ENCODE measurements around the gene TACR1.
"Not testable (repeated sequence)": the region's sequence is repeated elsewhere in the genome, so short reads cannot be mapped to it uniquely, and the experiment has no call there.

TACR1 gene

DNA sequence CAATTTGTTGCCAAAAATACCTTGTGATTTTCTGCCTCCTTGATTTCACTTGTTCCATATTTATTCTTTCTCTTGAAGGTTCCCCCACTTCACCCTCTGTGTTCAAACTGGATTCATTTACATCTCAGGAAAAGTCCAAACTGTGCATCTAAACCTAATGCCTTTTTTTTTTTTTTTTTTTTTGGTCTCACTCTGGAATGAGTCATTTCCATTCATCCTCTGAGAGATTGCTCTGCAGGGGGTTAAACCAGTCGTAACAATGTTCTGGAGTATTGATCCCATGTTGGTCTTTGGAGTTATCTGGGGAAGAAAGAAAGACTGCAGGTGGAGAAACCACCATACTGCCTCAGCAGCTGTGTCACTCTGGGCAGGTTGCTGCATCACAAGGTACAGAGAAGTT is 119.7 kb downstream of the TACR1 start:
- DNase-seq, result no peak

DNA sequence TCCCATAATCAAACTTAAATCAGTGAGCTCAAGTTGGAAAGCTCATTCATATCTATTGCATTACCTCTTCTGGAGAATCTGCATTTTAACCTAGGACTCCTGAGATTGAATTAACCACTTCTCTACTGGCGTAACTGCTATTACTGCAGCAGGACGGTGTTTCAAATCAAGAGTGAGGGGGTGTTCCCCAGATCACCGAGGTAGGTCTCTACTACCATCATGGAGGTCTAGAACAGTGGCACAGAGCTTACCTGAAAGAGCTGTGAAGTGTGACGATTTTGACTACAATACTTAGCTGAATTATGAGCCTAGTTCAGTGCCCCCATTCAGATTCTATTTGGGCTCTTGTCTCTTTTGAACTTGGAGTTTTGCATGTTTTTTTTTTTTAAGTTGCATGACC is 121.4 kb downstream of the TACR1 start:
- DNase-seq, result no peak

DNA sequence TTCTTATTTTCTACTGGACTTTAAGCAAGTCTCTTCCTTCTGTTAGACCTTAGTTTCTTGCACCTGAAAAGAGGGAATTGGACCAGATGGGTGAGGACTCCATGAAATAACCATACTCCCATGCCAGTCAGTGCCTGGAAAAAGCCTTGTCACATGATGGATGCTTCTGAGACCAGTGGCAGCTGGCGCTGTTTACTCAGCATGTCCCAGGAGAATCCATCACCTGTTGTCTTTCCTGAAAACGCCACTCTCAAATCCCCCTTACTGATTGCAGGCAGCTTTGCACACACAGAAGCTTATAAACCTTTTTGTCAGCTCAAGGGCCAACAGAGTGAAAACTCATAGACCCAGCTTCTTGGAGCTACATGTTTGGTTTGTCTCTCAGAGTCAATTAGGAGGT is 123.2 kb downstream of the TACR1 start:
- peak; percentile 96 for DNase-seq

DNA sequence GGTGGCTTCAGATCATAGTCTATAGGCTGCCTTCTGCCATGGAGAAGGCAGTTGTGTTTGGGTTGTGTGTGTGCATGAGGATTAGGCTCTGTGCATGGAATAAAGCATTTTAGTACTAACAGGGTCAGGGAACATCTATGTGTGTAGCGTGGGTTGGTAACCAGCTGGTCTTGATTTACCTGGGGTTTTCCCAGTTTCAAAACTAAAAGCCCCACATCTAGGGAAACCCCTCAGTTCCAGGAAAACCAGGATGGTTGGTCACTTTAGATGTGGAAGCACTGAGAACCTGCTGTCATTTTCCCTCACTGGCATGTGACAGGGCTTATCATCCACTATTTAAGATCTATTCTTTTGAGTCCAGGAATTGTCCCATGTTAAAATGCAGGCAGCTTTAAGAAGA is 124.6 kb downstream of the TACR1 start:
- no peak for DNase-seq

DNA sequence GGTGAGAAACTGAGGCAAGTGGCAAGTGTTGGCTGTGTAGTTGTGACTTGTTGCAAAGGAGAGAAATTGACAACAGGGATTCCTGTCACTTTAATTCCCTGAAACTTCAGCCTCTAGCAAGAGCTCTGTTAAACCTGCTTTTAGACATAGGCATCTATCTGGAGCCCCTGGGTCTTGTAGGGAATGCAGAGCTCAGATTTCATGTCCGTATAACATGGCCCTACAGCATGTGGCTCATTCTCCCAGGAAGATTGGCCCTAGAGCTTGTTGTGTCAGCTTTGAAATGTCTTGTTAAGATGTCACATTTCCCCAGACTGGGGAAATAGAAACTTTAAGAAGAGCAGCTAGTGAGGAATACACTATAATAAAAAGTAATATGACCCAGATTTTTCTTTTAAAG is 125.1 kb downstream of the TACR1 start:
- DNase-seq, result no peak

DNA sequence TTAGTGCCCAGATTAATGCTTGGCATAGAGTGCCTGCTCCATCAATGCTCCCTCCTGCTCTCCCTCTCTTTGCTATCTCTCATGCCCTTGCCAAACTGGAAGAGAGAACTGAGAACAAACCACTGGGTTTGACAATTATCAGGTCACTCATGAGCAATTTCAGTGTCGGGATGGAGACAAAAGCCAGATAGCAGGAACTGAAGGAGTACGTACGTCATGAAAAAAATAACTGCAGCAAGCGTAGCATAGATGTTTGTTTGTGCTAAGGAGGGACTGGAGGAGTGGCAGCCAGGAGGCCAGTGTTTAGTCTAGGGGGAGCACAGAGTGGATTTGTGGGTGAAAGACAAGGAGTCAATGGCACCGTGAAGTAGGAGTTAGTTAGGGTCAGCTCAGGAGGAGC is 127.6 kb downstream of the TACR1 start:
- DNase-seq, result no peak

DNA sequence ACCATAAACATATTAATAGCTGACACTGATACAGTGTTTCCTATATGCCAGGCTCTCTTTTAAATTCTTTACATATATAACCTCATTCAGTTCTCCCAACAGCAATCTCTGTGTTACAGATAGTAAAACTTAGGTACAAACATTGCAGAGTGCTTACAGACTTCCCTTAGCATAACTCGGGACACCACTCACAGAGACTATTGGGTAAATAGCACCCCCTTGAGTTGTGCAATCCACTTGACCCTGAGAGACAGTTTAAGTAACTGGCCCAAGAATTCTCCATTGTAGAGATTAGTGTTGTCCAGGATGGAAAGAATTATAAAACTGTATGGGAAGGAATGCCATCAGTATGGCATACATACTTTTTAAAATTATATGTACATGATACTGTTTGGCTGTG is 130.8 kb downstream of the TACR1 start:
- DNase-seq, result no peak

DNA sequence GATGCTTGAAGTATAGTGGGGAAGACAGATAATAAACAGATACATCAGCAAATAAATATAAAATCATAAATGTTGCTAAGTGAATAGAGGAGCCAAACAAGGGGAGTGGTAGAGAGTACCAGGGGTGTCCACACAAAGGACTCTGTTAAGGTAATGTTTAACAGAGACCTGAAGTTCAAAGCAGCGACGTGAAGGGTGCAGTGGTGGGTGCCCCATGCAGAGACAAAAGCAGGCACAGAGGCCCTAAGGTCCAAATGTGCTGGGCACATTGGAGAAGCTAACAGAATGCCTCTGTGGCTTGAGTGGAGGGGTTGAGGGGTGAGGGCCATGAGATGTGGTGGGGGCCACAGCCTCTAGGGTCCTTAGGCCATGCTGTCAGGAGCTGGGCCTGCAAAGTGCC is 131.8 kb downstream of the TACR1 start:
- DNase-seq, result no peak

DNA sequence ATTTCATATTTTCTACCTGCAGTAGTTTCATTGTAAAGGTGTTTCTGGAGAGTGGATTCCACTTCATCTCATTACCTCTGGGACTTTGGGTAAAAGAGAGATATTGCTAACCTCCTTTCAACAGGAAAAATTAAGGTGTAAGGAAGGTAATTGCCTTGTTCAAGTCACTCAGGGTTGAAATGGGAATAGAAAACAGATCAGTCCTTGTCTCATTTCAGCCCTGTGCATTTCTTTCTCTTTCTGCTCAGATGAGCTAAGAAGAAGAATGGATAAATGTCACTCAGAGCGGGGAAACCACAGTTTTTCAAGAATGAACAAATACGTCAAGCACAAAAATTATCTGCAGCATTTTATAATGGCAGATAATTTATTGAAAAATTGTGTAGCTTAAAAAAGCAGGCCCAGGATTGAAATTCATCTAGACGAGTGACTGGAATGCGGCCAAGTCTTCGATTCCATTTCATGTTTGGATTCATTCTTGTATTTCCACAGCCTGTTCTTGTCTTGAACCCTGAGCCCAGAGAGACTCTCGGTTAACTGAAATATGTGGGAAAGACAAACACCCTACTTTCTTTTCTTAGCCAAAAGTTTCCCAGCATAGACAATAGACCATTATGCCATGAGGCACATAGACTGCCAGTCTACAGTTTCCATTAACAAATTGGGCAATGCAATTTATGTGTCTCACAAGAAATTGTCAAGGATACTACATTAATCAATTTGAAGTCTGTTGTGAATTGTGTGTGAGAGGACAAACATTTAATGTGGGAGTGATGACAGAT is 133.0 kb downstream of the TACR1 start:
- DNase-seq, result no peak

DNA sequence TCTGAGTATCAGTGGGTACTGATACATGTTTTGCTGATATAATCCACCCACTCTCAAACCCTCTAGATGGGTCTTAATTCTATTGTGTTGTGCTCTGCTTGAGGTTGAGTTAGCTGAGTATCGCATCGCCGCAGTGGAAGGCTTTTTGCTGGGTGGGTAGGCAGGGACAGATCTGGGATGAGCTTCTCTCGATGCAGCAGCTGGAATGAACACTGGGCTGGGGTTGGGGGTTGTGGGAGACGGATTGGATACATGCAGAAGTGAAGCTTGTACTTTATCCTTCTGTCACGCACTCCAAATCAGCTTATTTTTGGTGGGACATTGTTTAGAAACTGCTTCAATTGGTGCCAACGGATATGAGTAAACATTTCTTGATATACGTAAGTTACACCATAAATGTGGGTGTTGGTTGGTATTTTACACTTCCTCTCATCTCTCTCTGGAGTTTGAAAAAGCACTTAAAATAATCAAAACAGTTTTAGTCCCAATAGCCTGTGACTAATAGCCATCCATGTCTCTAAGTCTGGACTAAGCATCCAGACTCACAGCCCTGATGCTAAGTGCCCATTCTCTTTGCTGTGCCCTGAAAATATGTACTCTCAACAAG is 133.8 kb downstream of the TACR1 start:
- DNase-seq, result no peak

DNA sequence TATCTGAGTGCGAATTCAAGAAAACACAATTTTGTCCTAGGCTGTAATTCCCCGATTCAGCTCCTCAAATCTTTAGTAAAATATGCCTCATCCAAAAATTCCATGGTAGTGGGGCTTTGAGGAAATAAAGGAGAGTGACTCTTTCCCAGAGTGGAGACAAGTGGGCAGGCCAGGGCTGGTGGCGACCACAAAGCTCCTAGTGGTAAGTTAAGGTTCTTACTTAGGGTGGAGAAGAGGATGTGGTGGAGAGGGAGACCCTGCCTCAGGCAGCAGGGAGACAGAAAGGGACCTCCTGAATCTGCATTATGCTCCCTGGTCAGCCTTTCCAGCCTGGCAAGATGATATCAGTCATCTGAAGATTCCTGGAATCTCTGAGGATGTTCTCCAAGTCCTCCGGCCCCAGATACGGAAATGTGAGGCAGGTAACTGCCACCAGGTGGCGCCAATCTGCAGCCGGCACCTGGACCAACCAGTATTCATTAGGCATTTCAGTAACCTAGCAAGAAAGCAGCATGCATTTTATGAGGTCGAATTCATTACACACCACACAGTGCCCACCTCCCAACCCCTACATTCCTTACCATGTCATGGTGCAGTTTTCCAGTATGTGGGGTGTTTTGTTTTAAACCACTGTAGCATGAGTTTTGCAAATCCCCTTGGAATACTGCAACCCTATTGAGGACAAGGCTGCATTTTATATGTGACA is 134.5 kb downstream of the TACR1 start:
- DNase-seq, result peak; percentile 14 to 26

DNA sequence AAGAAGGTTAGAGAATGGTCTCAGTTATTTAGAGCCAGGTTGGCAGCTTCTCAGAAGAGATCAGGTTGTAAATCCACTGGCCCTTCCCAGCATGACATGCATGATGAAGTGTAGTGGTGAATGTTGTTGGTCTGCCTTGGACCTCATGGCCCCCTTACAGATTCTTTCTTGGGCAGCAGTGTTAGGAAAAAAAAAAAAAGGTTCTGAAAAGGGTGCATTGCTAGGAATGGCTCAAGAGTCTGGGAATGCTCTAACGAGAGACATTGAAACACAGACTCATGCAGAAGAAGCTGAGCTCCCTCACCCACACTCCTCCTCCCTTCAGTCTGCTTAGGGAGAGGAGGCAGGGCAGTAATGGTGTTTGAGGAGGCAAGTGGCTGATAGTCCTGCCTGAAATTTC is 135.4 kb downstream of the TACR1 start:
- DNase-seq, result no peak

DNA sequence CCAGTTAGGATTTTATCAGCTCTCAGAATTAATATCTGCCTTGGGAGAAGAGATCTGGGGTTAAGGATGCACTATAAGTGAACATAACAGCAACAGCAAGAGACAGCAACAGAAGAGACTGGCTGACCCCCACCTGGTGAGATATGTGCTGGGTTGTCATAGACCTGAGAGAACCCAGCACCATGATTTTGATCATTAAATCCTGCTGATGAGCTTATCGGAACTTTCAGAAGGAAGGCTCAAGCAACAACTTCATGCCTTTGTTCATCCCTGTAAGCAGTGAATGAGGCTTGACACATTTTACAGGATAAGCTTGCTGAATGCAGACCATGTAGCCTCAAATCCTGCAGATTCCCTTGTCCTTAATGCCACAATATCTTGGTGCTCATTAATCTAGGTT is 140.9 kb downstream of the TACR1 start:
- DNase-seq, result no peak

DNA sequence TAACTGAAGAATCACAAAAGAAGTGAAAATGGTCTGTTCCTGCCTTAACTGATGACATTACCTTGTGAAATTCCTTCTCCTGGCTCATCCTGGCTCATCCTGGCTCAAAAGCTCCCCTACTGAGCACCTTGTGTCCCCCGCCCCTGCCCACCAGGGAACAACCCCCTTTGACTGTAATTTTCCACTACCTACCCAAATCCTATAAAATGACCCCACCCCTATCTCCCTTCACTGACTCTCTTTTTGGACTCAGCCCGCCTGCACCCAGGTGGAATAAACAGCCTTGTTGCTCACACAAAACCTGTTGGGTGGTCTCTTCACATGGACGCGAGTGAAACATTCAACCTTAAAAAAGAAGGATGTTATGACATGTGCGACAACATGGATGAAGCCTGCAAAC is 142.2 kb downstream of the TACR1 start:
- DNase-seq, result not testable (repeated sequence)

DNA sequence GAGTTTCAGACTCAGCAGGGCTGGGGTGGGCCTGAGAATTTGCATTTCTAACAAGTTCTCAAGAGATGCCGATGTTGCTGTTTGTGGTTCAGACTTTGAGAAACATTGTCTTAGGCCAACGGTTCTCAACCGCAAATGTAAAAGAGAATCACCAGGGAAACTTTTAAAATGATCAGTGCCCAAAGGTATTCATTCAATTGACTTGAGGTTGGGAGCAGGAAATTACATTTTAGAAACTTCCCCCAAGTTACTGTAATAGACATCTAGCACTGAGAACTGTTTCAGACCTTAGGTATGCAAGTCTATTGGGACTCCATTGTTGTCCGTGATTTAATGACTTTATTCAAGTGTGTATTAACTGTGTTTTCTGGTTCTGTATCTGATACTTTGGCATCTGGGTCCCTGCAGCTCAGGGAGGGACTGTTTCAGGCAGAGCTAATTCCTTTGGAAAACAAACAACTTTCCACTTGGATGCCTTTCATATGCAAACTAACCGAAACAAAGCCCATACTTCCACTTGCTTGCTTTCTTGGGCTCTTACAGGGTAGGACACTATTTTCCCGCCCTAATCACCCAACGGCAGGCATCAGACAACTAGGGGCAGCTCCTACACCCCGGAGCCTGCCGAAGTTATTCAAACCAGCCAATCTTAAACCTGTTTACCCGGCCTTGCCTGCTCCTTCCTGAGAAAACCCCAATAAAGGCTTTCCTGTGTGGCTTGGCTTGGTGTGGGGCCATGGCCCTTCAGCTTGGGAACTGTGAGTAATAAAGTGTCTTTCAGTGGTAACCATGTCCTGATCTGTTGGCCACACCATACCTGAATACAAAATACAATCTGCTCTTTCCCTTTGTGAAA is 143.3 kb downstream of the TACR1 start:
- no peak for DNase-seq

DNA sequence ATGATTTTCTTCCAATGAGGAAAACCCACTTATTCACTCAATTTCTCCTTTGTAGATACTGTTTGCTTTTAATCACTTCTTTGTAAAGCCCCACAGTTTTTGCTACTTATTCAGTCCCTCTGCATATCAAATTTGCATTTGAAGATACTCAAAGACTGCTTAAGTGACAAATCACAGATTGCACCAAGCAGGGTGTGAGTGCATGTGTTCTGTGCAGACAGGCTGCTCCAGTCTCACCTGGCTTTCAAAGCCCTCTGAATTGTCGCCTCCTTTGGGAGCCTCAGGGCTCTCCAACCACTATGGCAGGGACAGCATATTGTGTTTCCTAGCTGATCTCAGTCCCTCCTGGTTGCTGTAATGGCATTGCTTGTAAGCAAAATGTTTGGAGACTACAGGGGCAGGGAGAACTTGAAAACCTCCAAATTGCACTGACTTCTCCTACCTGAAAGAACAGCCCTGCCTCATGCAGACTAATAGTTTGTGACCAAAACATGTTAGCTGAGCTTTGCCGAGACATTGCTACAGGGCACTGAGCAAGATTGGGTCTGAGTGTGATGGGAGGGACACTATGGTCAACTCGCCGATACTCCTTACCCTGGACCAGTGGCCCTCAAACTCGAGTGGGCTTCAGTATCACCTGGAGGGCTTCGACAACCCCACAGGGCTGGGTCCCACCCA is 144.0 kb downstream of the TACR1 start:
- DNase-seq, result no peak

DNA sequence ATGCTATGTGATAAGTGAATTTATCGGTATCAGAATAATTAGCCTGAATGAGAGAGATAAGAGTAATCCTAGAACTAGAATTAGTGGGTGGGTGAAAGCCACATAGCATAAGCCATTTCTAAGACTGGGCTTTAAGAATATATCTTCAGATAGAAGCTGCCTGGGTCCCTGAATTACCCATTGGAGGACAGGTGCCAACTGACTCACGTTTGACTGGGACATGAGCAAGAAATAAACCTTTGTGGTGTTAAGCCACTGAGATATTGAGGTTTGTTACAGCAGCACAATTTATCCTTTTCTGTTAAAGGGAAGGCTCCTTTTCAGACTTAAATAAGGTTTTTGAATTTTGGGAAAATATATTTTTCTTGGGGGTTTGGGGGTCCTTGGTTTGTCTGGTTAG is 145.0 kb downstream of the TACR1 start:
- DNase-seq, result no peak

DNA sequence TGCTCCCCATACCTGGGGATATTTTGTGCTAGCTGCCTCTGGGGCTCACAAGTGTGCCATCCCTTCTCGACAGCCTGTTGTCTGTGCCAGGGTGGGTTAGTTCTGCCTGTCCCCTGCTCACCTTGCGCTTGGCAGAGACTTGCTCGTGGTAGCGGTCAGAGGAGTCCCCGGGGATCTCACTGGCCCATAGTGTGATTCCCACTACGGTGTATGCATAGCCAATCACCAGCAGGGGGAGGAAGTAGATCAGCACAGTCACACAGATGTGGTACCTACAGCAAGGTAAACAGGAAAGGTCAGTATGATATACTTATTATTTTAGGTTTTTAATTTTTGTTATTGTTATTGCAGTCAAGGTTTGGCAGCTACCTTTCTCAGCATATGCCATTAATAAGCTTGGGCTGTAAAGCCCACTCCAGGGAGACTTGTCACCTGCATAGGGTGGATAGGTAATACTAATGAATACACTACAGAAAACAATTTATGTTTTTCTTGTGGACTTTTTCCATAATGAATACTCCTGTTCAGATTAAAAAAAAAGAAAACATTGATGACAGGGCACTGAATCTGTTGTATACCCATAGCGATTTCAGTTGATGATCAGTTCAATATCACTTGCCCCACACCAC is 145.7 kb downstream of the TACR1 start:
- peak; percentile 64 to 67 for DNase-seq

DNA sequence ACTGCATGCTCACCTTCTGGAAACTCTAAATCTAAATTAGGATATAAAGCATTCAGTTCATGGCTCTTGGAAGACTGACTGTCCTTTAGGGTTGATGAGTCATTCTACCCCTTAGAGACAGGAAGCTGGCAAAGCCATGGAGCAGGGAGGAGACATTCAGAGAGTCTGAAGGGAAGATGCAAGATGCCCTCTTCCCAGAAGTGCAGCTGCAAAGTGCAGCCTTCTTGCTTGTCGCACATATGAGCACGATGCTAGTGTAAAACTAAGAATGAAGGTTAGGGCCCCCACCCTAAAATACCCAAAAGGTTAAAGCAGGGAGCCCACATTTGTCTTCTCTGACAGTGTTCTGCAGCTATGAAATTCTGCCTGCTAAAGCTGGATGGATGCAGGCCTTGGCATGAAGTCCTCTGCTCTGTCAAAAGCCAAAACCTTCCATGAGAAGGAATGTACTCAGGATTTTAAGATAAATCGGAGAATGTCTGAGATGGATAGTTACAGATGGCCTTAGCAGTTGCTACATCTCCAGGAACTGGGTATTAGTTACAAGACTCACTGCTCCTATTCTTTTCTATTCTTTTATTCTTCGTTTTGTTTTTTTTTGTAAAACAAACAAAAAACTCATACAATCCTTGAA is 151.2 kb downstream of the TACR1 start:
- no peak for DNase-seq

DNA sequence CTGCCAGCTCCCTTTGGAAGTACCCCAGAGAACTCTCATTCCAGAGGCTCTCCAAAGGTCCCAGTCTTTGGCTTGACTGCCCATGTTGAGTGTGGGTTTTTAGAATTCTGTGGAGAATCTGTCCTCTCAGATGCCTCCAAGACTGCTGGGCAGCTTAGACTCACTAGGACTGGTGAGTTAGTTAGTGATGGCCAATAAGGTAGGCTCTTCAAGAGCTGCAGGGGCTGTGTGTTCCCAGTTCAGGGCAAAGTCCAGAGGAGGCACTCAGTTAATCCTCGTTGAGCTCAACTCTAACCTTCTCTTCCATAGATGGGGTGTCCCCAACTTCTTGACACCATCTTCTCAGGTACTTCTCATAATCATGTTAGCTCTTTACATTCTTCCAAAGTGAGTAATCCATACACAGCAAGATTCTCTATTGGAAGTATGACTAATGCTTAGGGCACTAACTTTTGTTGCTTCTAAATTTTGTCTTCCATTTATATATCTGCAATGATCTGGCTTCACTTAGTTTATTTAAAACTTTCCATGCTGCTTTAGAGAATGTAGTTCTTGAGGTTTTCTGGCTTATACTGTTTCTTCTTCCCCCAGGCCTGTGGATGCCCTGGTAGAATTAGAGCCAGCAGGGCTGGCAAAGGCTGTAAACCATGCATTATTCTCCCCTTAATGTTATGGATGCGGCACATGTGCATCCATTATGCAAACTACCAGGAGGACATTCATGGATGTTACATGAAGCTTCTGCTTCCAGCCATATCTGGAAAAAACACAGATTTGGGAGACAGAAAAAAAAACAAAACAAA is 151.9 kb downstream of the TACR1 start:
- DNase-seq, result no peak

DNA sequence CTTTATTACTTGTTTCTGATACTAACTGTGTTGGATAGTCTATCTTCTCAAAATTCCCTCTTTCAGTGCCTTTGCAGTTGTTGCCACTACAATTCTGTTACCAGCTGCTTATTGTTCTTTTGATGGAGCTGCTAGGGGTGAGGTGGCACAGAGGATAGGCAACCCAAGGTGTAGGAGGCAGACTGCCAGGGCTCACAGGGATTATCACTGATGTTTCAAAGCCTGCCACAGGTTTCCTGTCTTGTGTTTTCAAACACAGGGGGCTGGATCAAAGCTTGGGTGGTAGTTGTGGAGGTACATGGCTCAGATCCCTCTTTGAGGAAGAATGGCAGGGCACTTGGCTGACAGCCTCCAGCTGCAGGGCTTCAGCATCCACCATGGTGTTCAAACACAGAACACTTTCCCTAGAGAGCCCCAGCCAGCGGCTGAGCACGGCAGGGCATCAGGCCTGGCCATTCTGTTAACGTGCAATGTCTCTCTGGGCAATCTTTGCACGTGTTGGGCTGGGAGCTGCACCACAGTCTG is 153.7 kb downstream of the TACR1 start:
- DNase-seq, result no peak
